Lung (tissue), 12 donors: Measurements from ENCODE around the gene ANAPC5. TPM values are rescaled to one million over a fixed set of nuclear protein-coding genes. Genes with fewer than 3 reads are reported as not detected.
"Not testable (repeated sequence)": the region's sequence is repeated elsewhere in the genome, so short reads cannot be mapped to it uniquely, and the experiment has no call there.

Experiments
- ATAC-seq: fragments of 200-7000 bp; cut with Tn5 transposase; one replicate; pipeline ENCODE4 v1.9.1; 2020; ENCODE audit warnings: moderate number of reproducible peaks; ENCODE audit not compliant: insufficient read depth, low FRiP score
- DNase-seq, 3 donors: peaks; one replicate each; pipeline ENCODE4 v3.0.0-alpha.2; 2013 to 2017
- H3K27ac ChIP-seq, 2 donors: one replicate each; pipeline ENCODE4 v1.5.1; 2013; ENCODE audit warnings: mild to moderate bottlenecking in 2 of 2, moderate library complexity in 2 of 2, control low read depth in 1 of 2, inconsistent platforms in 1 of 2, low read depth in 1 of 2, low read length in 1 of 2
- H3K27me3 ChIP-seq, 3 donors: one replicate each; pipeline ENCODE4 v1.5.1; 2013; ENCODE audit warnings: low read length in 2 of 3; ENCODE audit not compliant: control insufficient read depth in 3 of 3, insufficient read depth in 3 of 3
- H3K36me3 ChIP-seq, 4 donors: one replicate each; pipeline ENCODE4 v1.5.1; 2013; ENCODE audit warnings: low read length in 4 of 4, mild to moderate bottlenecking in 1 of 4, moderate library complexity in 1 of 4; ENCODE audit not compliant: control insufficient read depth in 4 of 4, insufficient read depth in 4 of 4
- H3K4me1 ChIP-seq, 5 donors: one replicate each; pipeline ENCODE4 v1.5.1; 2013; ENCODE audit warnings: low read length in 5 of 5, mild to moderate bottlenecking in 2 of 5, moderate library complexity in 1 of 5; ENCODE audit not compliant: control insufficient read depth in 5 of 5, insufficient read depth in 5 of 5
- H3K4me3 ChIP-seq: one replicate; pipeline ENCODE4 v1.5.1; 2013; ENCODE audit warnings: mild to moderate bottlenecking, control low read depth, moderate library complexity
- H3K9ac ChIP-seq, 2 donors: one replicate each; pipeline ENCODE4 v1.5.1; 2013; ENCODE audit warnings: low read length in 2 of 2, control low read depth in 1 of 2; ENCODE audit not compliant: insufficient read depth in 1 of 2
- H3K9me3 ChIP-seq, 4 donors: one replicate each; pipeline ENCODE4 v1.5.1; 2013; ENCODE audit warnings: low read length in 3 of 4, mild to moderate bottlenecking in 1 of 4, moderate library complexity in 1 of 4; ENCODE audit not compliant: control insufficient read depth in 4 of 4, insufficient read depth in 3 of 4
- WGBS, 2 donors: extraction: QIAGEN DNeasy Blood & Tissue Kit; methylation state at CpG; one replicate each; pipeline ENCODE4 v1.1.7; 2013; 5-methylcytosine and 5-hydroxymethylcytosine counted together
- polyA plus RNA-seq, 2 donors: library from polyadenylated mRNA; stranded (reverse); fragments of 200-250 nt; gene quantifications; one replicate each; pipeline ENCODE4 v1.2.1, GENCODE V29; 2013
- total RNA-seq, 2 donors: library from RNA; depleted of rRNA in 1 of 2; stranded (reverse); fragments of >200 nt in 1 of 2; gene quantifications; one replicate each; pipeline ENCODE4 v1.2.1, GENCODE V29; 2014 to 2021
- TF ChIP-seq, protein P1 (sequence below): IDR thresholded peaks from 2 replicates; pipeline ENCODE4 v1.5.1; 2012; ENCODE audit warnings: mild to moderate bottlenecking; ENCODE audit errors: control extremely low read depth, extremely low read depth
- donor health status: control.
- donor health status: control.
- donor health status: Bipolar disorder and iron deficiency.
- donor health status: healthy.
- donor health status: DM: yes; HTN: yes; CAD: no.

Gene ANAPC5
- total and polyA plus RNA-seq, 4 donors: 80.9 to 164 (median 89.3) TPM

DNA sequence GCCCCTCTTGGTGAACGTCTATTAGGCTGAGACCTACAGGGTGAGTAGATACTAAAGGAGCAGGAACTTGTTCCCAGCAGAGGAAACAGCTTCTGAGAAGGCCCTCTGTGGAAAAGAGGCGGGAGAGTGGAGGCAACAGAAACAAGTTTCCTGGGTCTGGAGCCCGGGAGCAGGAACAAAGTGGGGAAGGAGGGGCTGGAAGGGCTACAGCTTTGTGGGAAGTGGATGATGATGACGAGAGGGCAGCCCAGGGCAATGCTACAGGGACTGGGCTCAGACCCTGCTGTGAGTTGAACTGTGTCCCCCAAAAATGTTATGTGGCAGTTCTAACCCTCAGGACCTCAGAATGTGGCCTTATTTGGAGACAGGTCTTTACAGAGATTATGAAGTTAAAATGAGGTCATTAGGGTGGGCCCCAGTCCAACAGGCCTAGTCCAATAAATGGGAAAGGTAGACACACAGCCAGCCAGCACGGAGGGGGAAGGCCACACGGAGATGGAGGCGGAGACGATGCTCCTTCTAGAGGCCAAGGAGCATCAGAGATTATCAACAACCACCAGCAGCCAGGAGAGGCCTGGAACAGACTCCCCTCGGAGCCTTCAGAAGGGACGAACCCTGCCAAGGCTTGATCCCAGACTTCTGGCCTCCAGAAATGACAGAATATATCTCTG, 70.0 kb downstream of the ANAPC5 start:
- no peak overlapping the region for H3K4me3 ChIP-seq
- no peaks in the 10 kb centered on the region for H3K27me3 ChIP-seq
- 80 to 84% methylated on average over 10 of the region's 10 CpGs for WGBS, 2 donors
- H3K27ac ChIP-seq: no peak overlapping the region
- no peak overlapping the region for H3K9ac ChIP-seq
- H3K4me1 ChIP-seq: peaks cover 0 to 23% (median 18%) of the 10 kb centered on the region in 5 donors
- TF ChIP-seq, protein P1, sequence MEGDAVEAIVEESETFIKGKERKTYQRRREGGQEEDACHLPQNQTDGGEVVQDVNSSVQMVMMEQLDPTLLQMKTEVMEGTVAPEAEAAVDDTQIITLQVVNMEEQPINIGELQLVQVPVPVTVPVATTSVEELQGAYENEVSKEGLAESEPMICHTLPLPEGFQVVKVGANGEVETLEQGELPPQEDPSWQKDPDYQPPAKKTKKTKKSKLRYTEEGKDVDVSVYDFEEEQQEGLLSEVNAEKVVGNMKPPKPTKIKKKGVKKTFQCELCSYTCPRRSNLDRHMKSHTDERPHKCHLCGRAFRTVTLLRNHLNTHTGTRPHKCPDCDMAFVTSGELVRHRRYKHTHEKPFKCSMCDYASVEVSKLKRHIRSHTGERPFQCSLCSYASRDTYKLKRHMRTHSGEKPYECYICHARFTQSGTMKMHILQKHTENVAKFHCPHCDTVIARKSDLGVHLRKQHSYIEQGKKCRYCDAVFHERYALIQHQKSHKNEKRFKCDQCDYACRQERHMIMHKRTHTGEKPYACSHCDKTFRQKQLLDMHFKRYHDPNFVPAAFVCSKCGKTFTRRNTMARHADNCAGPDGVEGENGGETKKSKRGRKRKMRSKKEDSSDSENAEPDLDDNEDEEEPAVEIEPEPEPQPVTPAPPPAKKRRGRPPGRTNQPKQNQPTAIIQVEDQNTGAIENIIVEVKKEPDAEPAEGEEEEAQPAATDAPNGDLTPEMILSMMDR: no peak
- H3K36me3 ChIP-seq: peaks cover 0 to 7% (median 0%) of the 10 kb centered on the region in 4 donors
- no peaks in the 10 kb centered on the region for H3K9me3 ChIP-seq
- no peak for DNase-seq
- ATAC-seq: no peak

DNA sequence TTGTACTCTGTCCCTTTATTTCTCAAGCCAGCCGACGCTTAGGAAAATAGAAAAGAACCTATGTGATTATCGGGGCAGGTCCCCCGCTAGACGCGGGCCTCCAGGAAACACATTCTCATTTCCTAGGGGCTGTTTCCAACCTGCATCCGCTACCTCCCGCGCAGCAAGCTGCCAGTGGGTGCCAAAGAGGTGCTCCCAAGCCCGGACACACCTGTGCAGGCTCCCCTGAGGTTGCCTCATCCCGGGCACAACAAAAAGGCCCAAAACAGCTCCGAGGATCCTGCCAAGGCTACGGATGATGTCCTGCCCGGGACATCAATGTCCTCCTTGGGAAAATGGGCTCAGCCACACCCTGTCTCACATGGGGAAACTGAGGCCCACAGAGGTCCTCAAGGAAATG, 71.1 kb downstream of the ANAPC5 start:
- peaks cover 0 to 23% (median 16%) of the 10 kb centered on the region in 5 donors for H3K4me1 ChIP-seq
- H3K9me3 ChIP-seq, H3K9ac ChIP-seq, H3K4me3 ChIP-seq, DNase-seq, H3K27ac ChIP-seq, ATAC-seq, H3K27me3 ChIP-seq, H3K36me3 ChIP-seq: not testable (repeated sequence)
- 90 to 92% methylated on average over 14 of the region's 14 CpGs for WGBS, 2 donors

DNA sequence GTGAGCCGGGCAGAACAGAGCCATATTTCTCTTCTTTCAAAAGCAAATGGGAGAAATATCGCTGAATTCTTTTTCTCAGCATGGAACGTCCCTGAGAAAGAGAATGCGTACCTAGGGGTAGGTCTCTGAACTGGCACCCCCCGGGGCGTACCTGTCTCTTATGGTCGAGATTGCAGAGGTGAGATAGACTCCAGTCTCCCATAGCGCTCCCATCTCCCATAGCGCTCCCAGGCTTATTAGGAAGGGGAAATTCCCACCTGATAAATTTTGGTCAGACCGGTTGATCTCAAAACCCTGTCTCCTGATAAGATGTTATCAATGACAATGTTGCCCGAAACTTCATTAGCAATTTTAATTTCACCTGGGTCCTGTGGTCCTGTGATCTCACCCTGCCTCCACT, 71.7 kb downstream of the ANAPC5 start:
- H3K27me3 ChIP-seq, H3K9me3 ChIP-seq: not testable (repeated sequence)
- 92 to 94% methylated on average over 10 to 11 of the region's 11 CpGs for WGBS, 2 donors

DNA sequence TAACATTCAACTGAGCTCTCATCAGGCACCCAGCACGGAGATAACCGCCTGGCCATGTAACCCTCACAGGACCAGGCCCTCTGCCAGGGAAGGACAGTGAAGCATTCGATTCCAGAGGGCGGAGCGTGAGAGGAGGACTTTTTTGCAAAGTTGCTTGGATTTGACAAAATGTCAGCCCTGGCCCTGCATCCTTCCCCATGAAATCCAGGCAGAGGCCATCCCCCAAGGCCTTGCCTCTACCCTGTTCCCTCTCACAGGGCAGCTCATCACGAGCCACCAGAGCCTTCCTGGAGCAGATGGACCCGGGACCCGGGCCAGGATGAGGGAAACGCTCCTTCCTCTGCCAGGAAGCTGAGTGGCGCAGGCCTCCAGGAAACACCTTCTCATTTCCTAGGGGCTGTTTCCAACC, 72.7 kb downstream of the ANAPC5 start:
- no peak overlapping the region for H3K4me3 ChIP-seq
- DNase-seq (peak; percentile 69 to 78 (median 73)), ATAC-seq (peak; percentile 21)
- H3K36me3 ChIP-seq: peaks cover 0 to 8% (median 0%) of the 10 kb centered on the region in 4 donors
- 50 to 65% methylated on average over 10 of the region's 10 CpGs for WGBS, 2 donors
- no peaks in the 10 kb centered on the region for H3K27me3 ChIP-seq
- H3K9me3 ChIP-seq: no peaks in the 10 kb centered on the region
- TF ChIP-seq, protein P1: no peak
- peaks cover 0 to 23% (median 16%) of the 10 kb centered on the region in 5 donors for H3K4me1 ChIP-seq
- H3K9ac ChIP-seq: peak overlapping the region in 1 of 2 donors; percentile 42
- H3K27ac ChIP-seq: peak overlapping the region in 1 of 2 donors; percentile 66

More for the DNA sequence above, 71.7 kb downstream of the ANAPC5 start:
- not testable (repeated sequence) for H3K27ac ChIP-seq, H3K9ac ChIP-seq, H3K4me3 ChIP-seq, DNase-seq, H3K36me3 ChIP-seq, ATAC-seq
- peaks cover 0 to 23% (median 16%) of the 10 kb centered on the region in 5 donors for H3K4me1 ChIP-seq
